GM21619 (cell line): ENCODE data around the gene GPR153.

Source experiments
- ATAC-seq: cut with Tn5 transposase; IDR thresholded peaks from one replicate; pipeline ENCODE4 v1.9.1; 2021; ENCODE audit not compliant: unreplicated experiment

Gene GPR153

DNA sequence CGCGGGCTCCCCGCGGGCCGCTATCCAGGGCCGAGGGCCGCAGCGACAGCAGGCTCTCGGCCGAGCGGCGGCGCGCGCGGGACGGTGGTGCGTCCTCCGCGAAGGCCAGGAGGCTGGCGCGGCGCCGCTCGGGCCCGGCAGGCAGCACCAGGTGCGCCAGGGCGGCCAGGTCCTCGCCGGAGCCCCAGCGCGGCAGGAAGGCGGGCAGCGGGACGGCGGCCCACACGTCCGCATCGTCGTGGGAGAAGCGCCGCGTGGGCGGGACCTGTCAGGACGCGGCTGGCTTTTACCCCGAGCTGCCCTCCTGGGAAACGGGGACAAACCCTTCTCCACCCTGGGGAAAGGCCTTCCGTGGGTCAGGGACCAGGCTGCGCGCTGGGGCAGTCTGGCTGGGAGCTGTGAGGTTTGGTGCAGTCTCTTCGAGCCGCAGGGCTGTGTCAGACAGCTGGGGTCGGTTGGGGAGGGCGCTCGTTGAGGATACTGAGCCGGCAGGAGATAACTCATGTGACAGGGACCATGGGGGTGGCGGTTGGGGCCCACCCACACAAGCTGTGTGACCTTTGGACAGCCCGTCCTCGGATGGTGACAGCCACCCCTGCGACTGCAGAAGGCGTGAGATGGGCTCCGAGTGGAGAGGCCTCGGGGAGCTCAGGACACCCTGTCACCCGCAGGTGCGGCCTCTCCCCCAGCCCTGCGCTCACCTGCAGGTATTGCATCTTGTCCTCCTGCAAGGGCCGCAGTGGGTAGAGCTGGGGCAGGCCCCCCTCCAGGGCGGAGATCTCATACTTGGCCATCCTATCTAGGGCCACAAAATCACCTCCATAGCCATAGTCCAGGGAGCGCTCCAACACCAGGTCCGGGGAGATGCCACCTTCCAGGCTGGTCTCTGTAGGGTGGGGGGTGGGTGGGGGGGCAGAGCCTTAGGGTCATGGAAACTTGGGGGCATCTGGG lies 10.9 kb downstream of the GPR153 start:
- ATAC-seq, result no peak

GRCh38 chr1:6248932-6249738 lies 11.8 kb downstream of the GPR153 start:
- ATAC-seq, result no peak

- ATAC-seq, result no peak
Measured at GRCh38 chr1:6248161-6248776, 12.6 kb downstream of the GPR153 start.

DNA sequence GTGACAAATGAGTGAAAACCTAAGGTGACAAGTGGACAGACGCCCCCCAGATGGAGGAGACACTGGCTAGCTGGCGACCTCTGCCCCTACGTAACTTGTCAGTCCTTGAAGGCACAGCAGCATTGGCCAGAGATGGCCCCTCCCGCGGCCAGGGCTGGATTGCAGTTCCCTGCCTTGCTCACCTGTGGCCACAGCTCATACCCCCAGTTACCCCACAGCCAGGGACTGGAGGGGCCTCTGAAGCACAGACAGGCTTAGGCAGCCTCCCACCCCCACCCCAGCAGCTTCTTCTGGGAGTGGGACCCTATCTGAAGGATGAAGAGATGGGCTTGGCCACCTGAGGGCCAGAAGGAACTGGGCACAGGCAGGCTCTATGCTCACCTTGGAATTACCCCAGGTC lies 13.2 kb downstream of the GPR153 start:
- ATAC-seq, result no peak

GRCh38 chr1:6246497-6247467 lies 14.1 kb downstream of the GPR153 start:
- no peak for ATAC-seq

DNA sequence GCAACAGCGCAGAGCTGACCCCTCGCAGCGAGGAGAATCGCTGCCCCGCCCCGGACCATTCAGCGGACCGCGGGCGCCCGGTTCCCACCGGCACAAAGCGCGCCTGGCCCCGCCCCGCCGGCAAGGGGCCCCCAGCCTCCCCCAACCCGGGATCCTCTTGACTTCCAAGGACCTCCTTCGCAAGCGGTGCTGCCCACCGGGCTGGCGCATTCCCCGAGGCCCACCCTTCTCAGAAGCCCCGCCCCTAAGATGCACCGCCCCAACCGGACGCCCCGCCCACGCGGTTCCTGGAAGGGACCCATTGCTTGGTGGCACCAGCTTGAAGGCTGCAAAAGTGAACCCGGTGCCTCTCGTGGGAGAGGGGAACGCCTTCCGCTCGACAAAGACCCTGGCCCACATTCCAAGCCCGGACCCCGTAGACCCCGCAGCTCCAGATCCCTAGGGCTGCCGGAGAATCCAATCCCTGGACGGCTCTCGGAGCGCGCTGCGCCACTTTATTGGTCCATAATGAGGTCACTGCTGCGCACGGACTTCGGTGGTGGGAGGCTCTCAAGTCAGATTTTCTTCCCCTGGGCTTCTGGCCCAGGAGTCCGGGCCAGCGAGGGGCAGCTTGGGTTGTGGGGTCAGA lies 14.9 kb downstream of the GPR153 start:
- ATAC-seq, result no peak

DNA sequence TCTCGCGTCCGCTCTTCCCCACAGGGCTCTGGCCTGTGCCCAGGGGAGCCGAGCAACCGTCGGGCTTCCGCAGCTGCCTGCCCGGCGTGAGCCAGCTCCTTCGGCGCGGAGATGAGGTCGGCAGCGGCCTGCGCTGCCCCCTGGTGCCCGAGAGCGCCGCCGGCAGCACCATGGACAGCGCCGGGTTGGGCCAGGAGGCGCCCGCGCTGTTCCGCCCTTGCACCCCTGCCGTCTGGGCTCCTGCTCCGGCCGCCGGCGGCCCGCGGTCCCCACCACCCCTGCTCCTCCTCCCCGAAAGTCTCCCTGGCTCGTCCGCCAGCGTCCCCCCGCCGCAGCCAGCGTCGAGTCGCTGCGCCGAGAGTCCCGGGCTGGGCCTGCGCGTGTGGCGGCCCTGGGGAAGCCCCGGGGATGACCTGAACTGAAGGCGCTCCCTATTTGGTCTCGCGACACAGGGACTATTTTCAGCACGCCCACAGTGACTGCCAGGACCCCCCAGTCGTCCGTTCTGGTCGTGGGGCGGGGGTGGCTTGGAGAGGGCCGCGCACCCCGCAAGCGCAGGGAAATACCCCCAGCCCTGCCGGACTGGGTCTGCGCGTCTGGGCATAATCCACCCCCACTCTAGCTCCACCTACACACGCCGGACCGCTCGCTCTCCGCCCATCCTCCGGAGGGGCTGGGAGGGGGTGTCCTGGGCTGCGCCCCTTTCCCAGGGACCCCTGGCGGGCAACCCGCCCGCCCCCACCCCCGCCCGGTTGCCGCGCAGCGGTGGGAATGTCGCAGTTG lies 15.6 kb downstream of the GPR153 start:
- peak; percentile 51 for ATAC-seq

- ATAC-seq, result no peak
Measured at GRCh38 chr1:6244401-6245049, 16.4 kb downstream of the GPR153 start.

DNA sequence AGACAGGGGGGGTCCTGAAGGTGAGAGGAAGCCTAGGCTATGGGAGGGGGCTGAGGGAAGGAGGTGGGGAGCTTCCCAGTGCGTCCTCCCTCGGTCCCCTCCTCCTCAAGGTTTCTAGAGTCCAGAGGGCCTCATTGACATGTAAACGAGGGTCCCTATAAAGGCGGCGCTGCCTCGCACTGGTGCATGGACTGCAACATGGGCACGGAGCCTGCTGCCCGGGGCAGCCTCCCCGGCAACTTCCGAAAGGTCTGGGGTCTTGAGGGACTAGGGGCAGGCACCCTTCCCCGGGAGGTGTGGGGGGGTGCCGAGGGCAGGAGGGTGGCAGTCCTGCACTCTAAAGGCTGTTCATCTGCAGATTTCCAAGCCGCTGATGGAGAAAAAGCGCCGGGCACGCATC lies 16.9 kb downstream of the GPR153 start, which contains the start of gene HES3:
HES3 (plus strand) TSS at position 187 of the 400 bp plus-strand sequence; CDS start at position 374, 187 bp downstream.
- ATAC-seq, result no peak

DNA sequence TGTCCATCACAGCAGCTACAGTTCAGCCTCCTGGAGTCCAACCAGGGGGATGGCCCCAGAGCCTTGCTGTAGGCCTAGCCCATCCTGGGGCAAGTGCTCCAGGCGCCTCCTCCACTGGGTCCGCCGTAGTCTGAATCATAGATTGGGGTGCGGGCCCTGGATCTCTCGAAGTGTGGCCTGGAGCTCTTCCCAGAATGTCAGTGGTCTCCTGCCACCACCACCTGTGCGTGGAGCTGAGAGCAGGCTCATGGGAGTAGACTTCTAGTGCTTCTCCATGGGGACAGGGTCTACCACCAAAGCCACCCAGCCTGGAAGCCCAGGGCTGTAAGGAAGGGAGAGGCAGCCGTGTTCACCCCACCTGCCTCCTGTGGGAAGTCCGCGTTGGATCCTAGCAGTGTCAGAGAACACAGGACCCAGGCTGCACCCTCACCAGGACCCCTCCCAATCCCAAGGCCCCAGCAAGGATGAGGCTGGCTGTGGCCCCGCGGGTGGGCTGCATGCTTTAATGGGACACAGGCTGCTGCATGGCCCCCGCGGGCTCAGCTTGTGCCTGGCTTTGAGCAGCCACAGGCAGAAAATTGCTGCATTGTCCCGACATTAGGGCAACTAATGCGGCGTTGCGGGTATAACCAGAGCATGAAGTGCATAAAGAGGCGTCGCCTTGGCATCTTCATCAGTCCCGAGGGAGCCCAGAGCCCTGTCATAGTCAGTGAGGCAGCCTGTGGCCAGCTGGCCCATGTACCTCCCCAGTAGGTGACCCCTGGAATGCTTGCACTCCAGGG lies 17.7 kb downstream of the GPR153 start:
- no peak for ATAC-seq

DNA sequence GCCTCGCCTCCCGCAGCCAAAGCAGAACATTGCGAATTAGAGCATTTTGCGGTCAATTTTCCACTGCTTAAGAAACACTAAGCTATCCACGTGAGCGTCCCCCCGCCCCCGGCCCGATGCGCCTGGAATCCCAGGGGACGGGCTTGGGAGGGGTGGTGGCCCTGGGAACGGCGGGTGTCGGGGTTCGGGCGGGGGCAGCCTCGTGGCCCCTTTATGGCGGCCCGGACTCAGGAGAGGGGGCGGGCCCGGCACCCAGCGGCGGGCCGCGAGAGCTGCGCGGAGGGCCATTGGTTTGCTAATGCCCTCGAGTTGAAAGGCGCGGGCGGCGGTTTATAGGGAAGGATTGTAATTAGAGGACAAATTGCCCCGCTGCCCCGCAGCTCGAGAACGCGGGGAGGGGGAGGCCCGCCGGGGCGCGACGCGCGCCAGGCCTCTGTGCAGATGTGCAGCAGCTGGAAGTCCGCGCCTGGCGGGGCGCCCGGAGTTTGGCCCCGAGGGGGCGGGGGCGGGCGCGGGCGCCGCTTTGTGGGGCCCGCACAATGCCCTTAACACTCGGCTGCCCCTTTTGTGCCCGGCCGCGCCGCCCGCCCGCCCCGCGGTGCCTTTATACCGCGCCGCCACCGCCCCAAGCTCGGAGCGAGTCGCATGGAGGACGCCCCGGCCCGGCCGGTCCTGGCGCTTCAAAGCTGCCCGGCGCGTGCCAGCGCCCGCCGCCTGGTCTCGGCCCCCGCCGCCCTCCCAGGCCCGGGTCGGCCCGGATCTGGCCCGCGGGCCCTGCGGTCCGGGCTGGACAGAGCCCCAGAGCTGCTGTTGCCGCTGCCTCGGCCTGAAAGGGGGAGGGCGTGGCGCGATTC lies 18.8 kb downstream of the GPR153 start:
- ATAC-seq, result no peak

GRCh38 chr1:6241107-6241886 lies 19.6 kb downstream of the GPR153 start:
- no peak for ATAC-seq

DNA sequence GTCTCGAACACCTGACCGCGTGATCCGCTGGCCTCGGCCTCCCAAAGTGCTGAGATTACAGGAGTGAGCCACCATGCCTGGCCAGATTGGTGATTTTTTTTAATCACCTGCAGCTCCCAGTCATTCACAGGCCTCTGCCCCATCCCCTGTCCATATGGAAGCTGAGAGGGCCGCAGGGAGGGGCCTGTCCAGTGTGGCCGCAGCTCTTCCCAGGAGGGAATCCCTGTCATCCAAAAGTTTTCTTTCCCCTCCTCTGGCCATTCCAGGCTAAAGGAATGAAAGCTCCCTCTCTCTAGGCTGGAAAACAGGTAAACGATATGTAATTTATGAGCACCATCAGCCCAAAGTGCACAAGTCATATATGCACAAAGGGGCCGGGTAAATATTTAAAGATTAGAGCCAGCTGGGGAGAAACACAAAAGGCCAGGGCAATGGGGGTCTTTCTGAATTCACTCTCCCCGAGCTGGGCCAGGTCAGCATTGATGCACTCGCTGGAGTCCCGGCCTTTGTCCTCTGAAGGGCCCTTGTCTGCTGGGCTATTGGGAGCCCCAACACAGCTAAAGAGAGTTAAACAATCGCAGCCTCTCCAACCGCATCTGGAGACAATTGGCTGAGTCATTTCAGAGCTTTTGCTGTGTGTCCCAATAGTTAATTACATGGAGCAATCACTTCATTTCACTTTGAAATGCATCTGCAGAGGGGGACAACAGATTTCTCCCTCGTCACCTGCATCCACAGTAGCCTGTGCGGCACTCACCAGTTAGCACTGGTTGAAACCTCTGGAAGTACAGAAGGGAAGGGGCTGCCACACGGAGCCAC lies 20.7 kb downstream of the GPR153 start:
- no peak for ATAC-seq

DNA sequence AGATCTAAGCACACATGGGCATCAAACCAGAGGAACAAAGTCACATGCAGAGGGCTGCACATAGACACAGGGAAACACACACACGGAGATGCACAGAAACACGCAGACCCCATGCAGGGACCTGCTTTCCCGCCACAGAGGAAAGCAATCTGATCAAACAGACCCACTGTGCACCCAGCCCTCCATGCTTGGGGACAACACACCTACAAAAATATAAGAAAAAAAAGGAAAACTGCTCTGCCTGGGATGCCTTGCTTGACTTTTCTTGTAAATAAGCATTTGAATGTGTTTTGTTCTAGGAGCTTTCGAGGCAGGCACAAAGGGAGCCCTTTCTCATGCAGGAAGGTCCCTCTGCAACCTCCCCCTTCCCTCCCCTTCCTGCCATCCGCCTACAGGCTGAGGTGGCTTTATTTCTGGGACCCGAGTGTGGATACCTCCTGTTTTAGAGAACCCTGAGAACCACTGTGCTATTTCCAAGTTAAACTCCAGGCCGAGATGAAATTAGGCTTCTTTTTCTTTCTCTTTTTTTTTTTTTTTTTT lies 21.6 kb downstream of the GPR153 start:
- ATAC-seq, result no peak

GRCh38 chr1:6237093-6237492 lies 23.8 kb downstream of the GPR153 start:
- no peak for ATAC-seq
